CD4-positive, alpha-beta T cell treated with Interleukin-15 for 1 hour (primary cell): ENCODE measurements around the gene CDS2.
"Not testable (repeated sequence)": the region's sequence is repeated elsewhere in the genome, so short reads cannot be mapped to it uniquely, and the experiment has no call there.

Source experiments
- DNase-seq: peaks from one replicate; pipeline ENCODE4 v3.0.0-alpha.2; 2020

Gene CDS2

DNA sequence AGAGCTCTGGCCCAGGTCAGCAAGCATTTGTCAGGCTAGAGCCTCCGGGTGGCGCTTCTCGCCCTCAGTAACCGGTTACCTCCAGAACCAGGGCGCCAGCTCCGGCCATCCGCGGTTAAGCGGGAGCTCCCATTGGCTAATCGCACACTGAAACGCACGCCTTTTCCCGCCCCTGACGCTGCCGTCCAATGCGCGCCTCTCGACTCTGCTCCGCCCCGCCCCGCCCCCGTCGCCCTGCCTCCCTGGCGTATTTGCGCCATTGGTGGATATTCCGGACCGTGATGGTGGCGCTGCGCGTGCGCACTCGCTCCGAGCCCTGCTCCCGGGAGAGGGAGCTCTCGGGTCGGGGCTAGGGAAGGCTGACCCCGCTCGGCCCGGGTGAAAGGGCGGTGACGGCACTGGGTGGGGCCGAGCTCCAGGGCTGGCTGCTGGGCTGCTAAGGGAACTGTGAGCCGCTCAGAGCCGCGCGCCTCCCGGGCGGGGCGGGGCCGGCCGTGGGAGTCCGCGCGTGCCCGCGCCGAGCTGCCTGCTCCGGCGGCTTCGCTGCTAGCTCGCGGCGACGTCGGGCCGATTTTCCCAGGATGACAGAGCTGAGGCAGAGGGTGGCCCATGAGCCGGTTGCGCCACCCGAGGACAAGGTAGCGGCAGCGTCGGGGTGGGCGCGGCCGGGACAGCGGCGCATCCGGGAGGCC, at the start of gene CDS2:
CDS2 (plus strand) TSS at position 497 of the 692 bp plus-strand sequence; CDS start at position 582, 85 bp downstream.
- DNase-seq: peak; percentile 100

GRCh38 chr20:5077761-5078387, 48.9 kb upstream of the CDS2 start:
- DNase-seq: no peak

GRCh38 chr20:5078399-5078958, 48.3 kb upstream of the CDS2 start:
- DNase-seq: peak; percentile 86

- DNase-seq: peak; percentile 60
Measured at GRCh38 chr20:5080384-5080877, 46.4 kb upstream of the CDS2 start.

DNA sequence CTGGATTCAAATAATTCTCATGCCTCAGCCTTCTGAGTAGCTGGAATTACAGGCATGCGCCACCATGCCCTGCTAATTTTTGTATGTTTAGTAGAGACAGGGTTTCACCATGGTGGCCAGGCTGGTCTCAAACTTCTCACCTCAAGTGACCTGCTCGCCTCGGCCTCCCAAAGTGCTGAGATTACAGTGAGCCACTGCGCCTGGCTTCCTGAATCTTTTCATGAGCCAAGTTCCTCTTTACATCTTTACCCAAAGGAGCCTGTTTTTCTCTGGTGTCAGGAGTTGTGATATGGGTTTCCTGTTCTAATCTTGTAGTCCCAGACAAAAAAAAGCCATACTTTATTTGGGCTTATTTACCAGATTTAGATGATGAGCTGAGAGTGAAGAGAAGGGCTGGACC, 41.4 kb upstream of the CDS2 start:
- DNase-seq: no peak

DNA sequence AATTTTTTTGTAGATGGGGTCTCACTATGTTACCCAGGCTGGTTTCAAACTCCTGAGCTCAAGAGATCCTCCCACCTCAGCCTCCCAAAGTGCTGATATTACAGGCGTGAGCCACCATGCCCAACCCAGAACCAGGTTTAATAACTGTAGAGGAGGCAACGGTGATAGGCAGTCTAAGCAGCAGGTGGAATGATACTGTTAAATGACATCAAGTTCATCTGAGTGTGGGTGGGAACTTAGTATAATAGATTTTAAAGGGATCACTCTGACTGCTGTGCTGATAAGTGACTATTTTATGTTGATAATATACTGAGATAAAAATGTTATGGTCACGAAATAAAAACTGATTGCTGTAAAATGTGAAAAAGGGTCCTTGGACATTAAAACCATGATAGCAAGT, 38.1 kb upstream of the CDS2 start:
- no peak for DNase-seq

GRCh38 chr20:5090191-5090590, 36.6 kb upstream of the CDS2 start:
- DNase-seq: peak; percentile 39

DNA sequence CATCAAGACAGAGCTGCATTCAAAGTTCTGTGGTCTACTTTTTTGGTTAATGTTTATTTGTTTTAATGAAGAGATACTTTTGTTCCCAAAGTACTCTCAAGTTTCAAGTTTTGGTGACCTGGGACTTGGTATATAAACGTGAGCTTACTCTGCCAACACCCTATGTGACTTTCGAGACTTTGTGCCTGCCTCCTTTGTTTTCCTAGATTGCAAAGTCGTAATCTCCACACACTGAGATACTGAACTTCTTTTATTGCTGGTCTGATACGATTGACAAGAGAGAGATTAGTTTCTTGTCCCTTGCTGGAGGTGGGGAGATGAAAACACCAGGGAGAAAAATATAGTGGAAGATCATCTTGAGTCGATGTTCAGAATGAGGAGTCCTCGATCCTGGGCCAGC, 34.9 kb upstream of the CDS2 start:
- no peak for DNase-seq

- no peak for DNase-seq
Measured at GRCh38 chr20:5092765-5093339, 34.0 kb upstream of the CDS2 start.

DNA sequence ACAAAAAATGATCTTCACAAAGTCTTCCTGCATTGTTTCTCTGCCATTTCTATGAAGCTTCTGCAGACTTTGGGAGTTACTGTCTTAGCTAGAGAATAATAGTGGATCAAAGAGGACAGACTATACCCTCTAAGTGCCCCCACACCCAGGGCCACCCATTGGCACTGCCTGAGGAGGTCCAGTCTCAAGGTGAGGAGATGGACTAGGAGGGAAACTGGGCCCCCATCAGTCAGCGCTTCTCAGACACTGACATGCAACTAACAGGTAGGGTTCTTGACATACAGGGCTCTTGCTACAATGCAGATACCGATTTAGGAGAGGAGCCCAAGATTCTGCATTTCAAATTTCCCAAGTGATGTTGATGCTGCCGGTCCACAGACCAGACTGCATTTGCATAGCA, 31.4 kb upstream of the CDS2 start:
- no peak for DNase-seq

- no peak for DNase-seq
Measured at GRCh38 chr20:5095931-5096330, 30.9 kb upstream of the CDS2 start.

GRCh38 chr20:5096463-5096862, 30.3 kb upstream of the CDS2 start:
- DNase-seq: no peak

GRCh38 chr20:5099009-5099408, 27.8 kb upstream of the CDS2 start:
- not testable (repeated sequence) for DNase-seq

- DNase-seq: not testable (repeated sequence)
Measured at GRCh38 chr20:5099909-5100308, 26.9 kb upstream of the CDS2 start.

GRCh38 chr20:5100684-5101347, 26.0 kb upstream of the CDS2 start:
- peak; percentile 65 for DNase-seq

DNA sequence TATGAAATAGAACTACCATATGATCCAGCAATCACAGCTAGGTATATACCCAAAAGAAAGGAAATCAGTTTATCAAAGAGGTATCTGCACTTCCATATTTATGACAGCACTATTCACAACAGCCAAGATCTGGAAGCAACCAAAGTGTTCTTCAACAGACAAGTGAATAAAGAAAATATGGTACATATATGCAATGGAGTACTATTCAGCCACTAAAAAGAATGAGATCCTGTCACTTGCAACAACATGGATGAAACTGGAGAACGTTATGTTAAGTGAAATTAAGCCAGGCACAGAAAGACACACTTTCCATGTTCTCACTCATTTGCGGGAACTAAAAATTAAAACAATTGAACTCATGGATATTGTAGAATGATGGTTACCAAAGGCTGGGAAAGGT, 22.3 kb upstream of the CDS2 start:
- DNase-seq: no peak

DNA sequence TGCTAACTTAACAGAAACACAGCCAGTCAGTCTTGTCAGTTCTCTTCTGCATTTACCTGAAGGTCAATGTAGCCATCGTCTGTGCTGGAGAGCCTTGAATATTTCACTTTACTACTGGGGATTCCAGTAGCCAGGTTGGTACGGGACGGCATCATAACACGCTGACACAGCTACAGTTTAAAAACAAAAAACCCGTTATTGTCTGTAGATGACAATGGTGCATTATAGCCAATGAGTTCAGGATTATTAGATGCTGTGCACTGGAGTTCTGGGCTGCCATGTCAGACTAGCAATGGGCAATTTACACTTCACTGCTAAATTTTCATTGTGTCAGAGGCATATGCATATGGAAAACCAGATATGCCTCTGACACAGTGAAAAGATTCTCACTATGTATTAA, 17.5 kb upstream of the CDS2 start:
- DNase-seq: no peak

DNA sequence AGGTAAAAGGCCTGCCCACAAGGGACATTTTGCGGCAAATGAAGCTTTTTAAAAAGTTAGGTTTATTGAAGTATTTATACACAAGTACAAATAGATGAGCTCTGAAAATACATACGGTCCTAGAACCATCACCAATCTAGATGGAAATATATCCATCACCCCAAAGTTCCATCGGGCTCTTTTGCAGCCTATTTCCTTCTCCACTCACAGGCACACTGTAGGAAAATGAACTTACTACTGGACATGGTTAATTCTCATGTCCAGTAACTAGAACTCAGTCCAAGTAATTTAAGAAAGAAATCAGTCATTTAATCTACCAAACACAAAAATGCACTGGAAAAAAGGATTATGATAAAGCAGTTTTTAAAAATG, 13.2 kb upstream of the CDS2 start:
- DNase-seq: no peak

DNA sequence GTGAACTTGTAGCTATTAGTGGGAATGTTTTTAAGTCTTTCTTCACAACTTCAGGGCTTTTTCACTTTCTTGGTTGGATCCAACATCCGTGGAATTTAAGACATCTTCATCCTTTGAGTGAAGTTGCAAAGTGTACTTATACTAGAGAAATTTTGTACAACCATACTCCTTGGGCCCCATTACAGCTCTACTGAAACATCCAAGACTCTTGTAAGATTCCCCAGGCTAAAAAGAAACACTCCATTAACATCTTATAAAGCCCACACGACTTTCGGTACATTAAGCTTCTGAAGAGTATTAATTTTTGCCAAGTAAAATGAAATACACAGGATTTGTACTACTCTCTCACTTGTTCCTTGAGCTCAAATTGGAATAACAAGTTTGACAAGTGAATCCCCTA, 12.4 kb upstream of the CDS2 start:
- DNase-seq: no peak

DNA sequence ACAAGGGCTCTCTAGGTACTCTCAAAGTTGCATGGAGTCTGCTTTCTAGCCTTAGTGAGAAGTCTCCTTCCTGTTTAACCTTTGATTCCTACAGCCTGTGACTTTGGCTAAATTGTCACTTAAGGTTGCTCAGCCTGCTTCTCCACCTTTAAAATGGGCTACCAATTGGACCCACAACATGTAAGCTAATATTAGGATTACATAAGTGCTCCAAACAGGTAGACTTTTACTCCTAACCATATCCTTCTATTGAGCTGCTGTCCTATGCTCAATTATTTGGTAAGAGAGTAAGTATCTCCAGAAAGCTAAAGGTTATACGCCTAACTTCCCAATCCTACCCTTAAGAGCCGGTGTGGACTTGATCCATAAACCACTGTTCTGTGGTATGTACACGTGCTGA, 9.9 kb upstream of the CDS2 start:
- DNase-seq: no peak

DNA sequence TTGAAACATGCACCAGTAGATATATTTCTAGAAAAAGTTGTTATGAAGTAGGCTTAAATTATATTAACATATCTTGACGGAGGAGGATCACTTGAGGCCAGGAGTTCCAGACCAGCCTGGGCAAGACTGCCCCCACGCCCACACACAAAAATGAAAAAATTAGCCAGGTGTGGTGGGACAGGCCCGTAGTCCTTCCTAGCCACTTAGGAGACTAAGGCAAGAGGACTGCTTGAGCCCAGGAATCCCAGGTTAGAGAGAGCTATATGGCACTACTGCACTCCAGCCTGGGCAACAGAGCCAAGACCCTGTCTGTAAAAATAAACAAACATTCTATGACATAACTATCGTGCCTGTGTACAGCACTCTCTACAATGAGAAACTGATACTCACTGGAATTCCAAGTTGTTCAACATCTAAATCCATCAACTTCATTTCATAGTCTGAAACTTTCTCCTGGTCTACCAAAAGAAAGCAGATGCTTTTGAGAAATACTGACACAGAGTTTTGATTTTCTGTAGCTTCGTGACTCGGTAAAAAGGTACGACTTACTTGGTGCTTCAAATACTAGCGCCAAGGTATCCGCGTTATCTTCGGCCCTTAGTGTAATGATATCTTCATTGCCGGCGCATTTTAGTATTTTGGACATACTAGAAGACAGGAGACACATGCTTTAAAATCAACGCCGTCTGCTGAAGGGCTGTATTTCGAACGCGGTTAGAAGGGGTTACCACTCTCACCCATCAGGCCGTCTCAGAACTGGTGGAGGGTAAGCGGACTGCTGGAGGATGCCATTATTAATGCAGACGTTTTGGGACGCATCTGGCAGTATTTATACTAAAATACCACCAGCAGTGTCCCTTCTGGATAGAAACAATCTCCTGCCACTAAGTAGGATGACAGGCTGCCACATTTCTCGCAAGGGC, 8.3 kb upstream of the CDS2 start:
- DNase-seq: no peak

DNA sequence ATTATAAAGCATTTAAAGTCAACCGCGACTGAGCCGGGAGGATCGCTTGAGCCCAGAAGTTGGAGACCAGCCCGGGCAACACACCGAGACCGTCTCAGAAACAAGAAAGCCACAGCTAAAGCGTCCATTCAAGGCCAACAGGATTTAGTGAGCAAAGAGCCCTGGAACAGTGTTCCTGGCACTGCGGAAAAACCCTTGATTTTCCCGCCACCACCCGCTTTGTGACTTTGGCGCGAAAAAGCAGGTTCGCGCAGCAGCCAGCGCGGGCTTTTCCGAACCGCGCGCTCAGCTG, 7.7 kb upstream of the CDS2 start:
- no peak for DNase-seq
